HEK293 (cell line): ENCODE measurements around the gene GDA.
A peak's percentile ranks its signal among the peaks of the same experiment; 100 is the strongest.

Source experiments
- CTCF ChIA-PET: fragments of 350-600 bp; formaldehyde crosslinking; extraction: SDS; loops from one replicate; lab custom pipeline; 2021; ENCODE audit warnings: antibody characterized with exemption; lab: Yijun Ruan, JAX
- POLR2A ChIA-PET: fragments of 300-600 bp; formaldehyde crosslinking; extraction: SDS; loops from one replicate; lab custom pipeline; 2020; ENCODE audit warnings: antibody characterized with exemption, inconsistent platforms; lab: Yijun Ruan, JAX
- H3K27ac ChIP-seq: fragments of 200-500 bp; sonication (Bioruptor generic); 2 replicates; pipeline ENCODE4 v1.5.1; 2014; ENCODE audit warnings: low read depth, low read length, control low read depth, inconsistent platforms; ENCODE audit errors: extremely low read depth
- H3K36me3 ChIP-seq, 2 experiments: fragments of 200-500 bp in 1 of 2; sonication (Bioruptor generic) in 1 of 2; 1 replicate in 1 of 2; 2 replicates in 1 of 2; pipeline ENCODE4 v1.5.1; 2014 to 2017; ENCODE audit warnings: inconsistent platforms in 2 of 2, low read length in 2 of 2; ENCODE audit not compliant: control insufficient read depth in 2 of 2, insufficient read depth in 1 of 2
- H3K4me1 ChIP-seq: fragments of 200-500 bp; sonication (Bioruptor generic); 2 replicates; pipeline ENCODE4 v1.5.1; 2014; ENCODE audit warnings: mild to moderate bottlenecking, low read length, inconsistent platforms; ENCODE audit not compliant: control insufficient read depth, insufficient read depth
- H3K4me3 ChIP-seq: 2 replicates; pipeline ENCODE4 v1.5.1; 2011; ENCODE audit warnings: low read depth, mild to moderate bottlenecking, control low read depth, low read length, moderate library complexity
- H3K9me3 ChIP-seq: fragments of 200-500 bp; sonication (Bioruptor generic); 2 replicates; pipeline ENCODE4 v1.5.1; 2014; ENCODE audit warnings: low read depth, low read length, inconsistent platforms; ENCODE audit not compliant: control insufficient read depth, insufficient read depth
- FEZF1 ChIP-seq: fragments of 450-650 bp; formaldehyde crosslinking; IDR thresholded peaks from 2 replicates; pipeline ENCODE4 v1.5.1; 2016; ENCODE audit warnings: missing biosample characterization, missing genetic modification characterization
- MEIS1 ChIP-seq: sonication (generic); formaldehyde crosslinking; IDR thresholded peaks from 2 replicates; pipeline ENCODE4 v1.8.1; 2022; ENCODE audit warnings: missing genetic modification reagents, mild to moderate bottlenecking, borderline replicate concordance
- SCRT1 ChIP-seq: fragments of 450-650 bp; formaldehyde crosslinking; IDR thresholded peaks from 2 replicates; pipeline ENCODE4 v1.5.1; 2016; ENCODE audit warnings: missing biosample characterization, missing genetic modification characterization, borderline replicate concordance
- SETDB1 ChIP-seq: IDR thresholded peaks from one replicate; pipeline ENCODE4 v1.6.1; 2017; ENCODE audit warnings: mild to moderate bottlenecking, low read length, moderate library complexity, mixed read lengths; ENCODE audit not compliant: insufficient read length
- ZNF146 ChIP-seq: fragments of 450-650 bp; formaldehyde crosslinking; IDR thresholded peaks from 2 replicates; pipeline ENCODE4 v1.5.1; 2016; ENCODE audit warnings: missing biosample characterization, missing genetic modification characterization
- ZNF16 ChIP-seq: fragments of 450-650 bp; formaldehyde crosslinking; IDR thresholded peaks from 2 replicates; pipeline ENCODE4 v1.5.1; 2016; ENCODE audit warnings: low read depth, missing biosample characterization, missing genetic modification characterization
- ZNF18 ChIP-seq: fragments of 450-650 bp; formaldehyde crosslinking; IDR thresholded peaks from 2 replicates; pipeline ENCODE4 v1.5.1; 2016; ENCODE audit warnings: missing biosample characterization, missing genetic modification characterization
- ZNF280C ChIP-seq: fragments of 450-650 bp; formaldehyde crosslinking; IDR thresholded peaks from 2 replicates; pipeline ENCODE4 v1.5.1; 2016; ENCODE audit warnings: missing biosample characterization, missing genetic modification characterization
- ZNF311 ChIP-seq: fragments of 450-650 bp; formaldehyde crosslinking; IDR thresholded peaks from 2 replicates; pipeline ENCODE4 v1.5.1; 2017; ENCODE audit warnings: missing biosample characterization, missing genetic modification characterization, borderline replicate concordance
- ZNF404 ChIP-seq: fragments of 450-650 bp; formaldehyde crosslinking; IDR thresholded peaks from 2 replicates; pipeline ENCODE4 v1.5.1; 2017; ENCODE audit warnings: missing biosample characterization, missing genetic modification characterization
- ZNF521 ChIP-seq: fragments of 450-650 bp; formaldehyde crosslinking; IDR thresholded peaks from 2 replicates; pipeline ENCODE4 v1.5.1; 2017; ENCODE audit warnings: missing biosample characterization, mild to moderate bottlenecking, missing genetic modification characterization
- ZNF548 ChIP-seq: fragments of 450-650 bp; formaldehyde crosslinking; IDR thresholded peaks from 2 replicates; pipeline ENCODE4 v1.5.1; 2016; ENCODE audit warnings: missing biosample characterization, missing genetic modification characterization
- ZNF585B ChIP-seq: fragments of 450-650 bp; formaldehyde crosslinking; IDR thresholded peaks from 2 replicates; pipeline ENCODE4 v1.5.1; 2016; ENCODE audit warnings: missing biosample characterization, missing genetic modification characterization
- ZNF626 ChIP-seq: fragments of 450-650 bp; sonication (Bioruptor Pico); formaldehyde crosslinking; IDR thresholded peaks from 2 replicates; pipeline ENCODE4 v1.5.1; 2018; ENCODE audit warnings: missing biosample characterization, missing genetic modification characterization, inconsistent platforms
- ZNF654 ChIP-seq: fragments of 450-650 bp; formaldehyde crosslinking; IDR thresholded peaks from 2 replicates; pipeline ENCODE4 v1.5.1; 2016; ENCODE audit warnings: low read depth, missing biosample characterization, missing genetic modification characterization
- ZNF707 ChIP-seq: fragments of 450-650 bp; formaldehyde crosslinking; IDR thresholded peaks from 2 replicates; pipeline ENCODE4 v1.5.1; 2016; ENCODE audit warnings: missing biosample characterization, missing genetic modification characterization
- ZNF768 ChIP-seq: fragments of 450-650 bp; formaldehyde crosslinking; IDR thresholded peaks from 2 replicates; pipeline ENCODE4 v1.5.1; 2018; ENCODE audit warnings: missing biosample characterization, mild to moderate bottlenecking, missing genetic modification characterization
- ZSCAN30 ChIP-seq: fragments of 450-650 bp; IDR thresholded peaks from 2 replicates; pipeline ENCODE4 v1.5.1; 2018; ENCODE audit warnings: missing biosample characterization, mild to moderate bottlenecking, missing genetic modification characterization, moderate library complexity
- TF ChIP-seq, protein P1 (sequence below): fragments of 450-650 bp; formaldehyde crosslinking; IDR thresholded peaks from 2 replicates; pipeline ENCODE4 v1.5.1; 2016; ENCODE audit warnings: missing biosample characterization, missing genetic modification characterization

GDA gene

DNA sequence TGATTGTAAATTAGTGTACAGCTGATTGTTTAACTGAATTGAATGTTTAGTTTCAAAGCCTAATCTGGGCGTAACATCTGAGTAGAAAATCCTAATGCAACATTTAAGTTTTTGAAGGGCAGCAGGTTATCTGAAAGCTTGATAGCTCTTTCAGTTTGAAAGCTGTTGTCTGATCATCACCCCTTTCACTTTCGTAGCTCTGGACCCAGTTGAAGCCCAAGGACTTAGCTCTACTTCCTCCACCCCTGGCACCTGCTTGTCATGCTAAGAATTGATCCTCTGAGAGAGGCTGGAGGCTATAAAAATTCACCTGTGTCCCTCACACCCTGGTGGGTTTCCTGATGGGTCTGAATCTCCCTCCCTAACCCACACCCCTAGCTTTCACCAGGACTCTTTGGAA, 129.7 kb downstream of the GDA start:
- TF ChIP-seq ZNF280C (tag by site-specific recombination): no peak
- TF ChIP-seq ZNF707: no peak
- no peak for TF ChIP-seq ZNF16 (tag by site-specific recombination)
- Histone ChIP-seq H3K9me3 (no peaks in the 10 kb centered on the region), H3K4me1 (no peaks in the 10 kb centered on the region), H3K27ac (no peak overlapping the region), H3K36me3 (no peaks in the 10 kb centered on the region), H3K4me3 (no peak overlapping the region)
- ChIA-PET CTCF (interaction anchor here (0.6 to 13.6 kb wide), 15 partner anchors 9 to 743 kb away, joined by 3 to 210 read pairs (median 4); no protein-coding TSS in a partner anchor), POLR2A (no interaction called here)

- no peak for TF ChIP-seq MEIS1
- no peak for TF ChIP-seq ZNF521 (tag by site-specific recombination)
- TF ChIP-seq SETDB1: no peak
- no peak for TF ChIP-seq ZNF404 (tag by site-specific recombination)
- no peak for TF ChIP-seq ZNF146
- TF ChIP-seq ZSCAN30 (tag by site-specific recombination): no peak
- no peak for TF ChIP-seq ZNF548
- TF ChIP-seq FEZF1: no peak
- TF ChIP-seq ZNF585B (tag by site-specific recombination): no peak
- TF ChIP-seq ZNF18 (tag by site-specific recombination): no peak
- no peak for TF ChIP-seq ZNF626 (tag by site-specific recombination)
- TF ChIP-seq ZNF311 (tag by site-specific recombination): no peak
- TF ChIP-seq, protein P1, sequence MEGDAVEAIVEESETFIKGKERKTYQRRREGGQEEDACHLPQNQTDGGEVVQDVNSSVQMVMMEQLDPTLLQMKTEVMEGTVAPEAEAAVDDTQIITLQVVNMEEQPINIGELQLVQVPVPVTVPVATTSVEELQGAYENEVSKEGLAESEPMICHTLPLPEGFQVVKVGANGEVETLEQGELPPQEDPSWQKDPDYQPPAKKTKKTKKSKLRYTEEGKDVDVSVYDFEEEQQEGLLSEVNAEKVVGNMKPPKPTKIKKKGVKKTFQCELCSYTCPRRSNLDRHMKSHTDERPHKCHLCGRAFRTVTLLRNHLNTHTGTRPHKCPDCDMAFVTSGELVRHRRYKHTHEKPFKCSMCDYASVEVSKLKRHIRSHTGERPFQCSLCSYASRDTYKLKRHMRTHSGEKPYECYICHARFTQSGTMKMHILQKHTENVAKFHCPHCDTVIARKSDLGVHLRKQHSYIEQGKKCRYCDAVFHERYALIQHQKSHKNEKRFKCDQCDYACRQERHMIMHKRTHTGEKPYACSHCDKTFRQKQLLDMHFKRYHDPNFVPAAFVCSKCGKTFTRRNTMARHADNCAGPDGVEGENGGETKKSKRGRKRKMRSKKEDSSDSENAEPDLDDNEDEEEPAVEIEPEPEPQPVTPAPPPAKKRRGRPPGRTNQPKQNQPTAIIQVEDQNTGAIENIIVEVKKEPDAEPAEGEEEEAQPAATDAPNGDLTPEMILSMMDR: peak; percentile 59; the same call in 1 of the 2 replicates
- no peak for TF ChIP-seq ZNF768 (tag by site-specific recombination)
- no peak for TF ChIP-seq SCRT1 (tag by site-specific recombination)
- peak; percentile 73 for TF ChIP-seq ZNF654 (tag by site-specific recombination)
- Histone ChIP-seq H3K36me3 (no peaks in the 10 kb centered on the region), H3K4me3 (no peak overlapping the region), H3K9me3 (no peaks in the 10 kb centered on the region), H3K4me1 (no peaks in the 10 kb centered on the region), H3K27ac (no peak overlapping the region)
- ChIA-PET CTCF (interaction anchor here (0.5 to 13.6 kb wide), 48 partner anchors 9 to 994 kb away, joined by 3 to 210 read pairs (median 4); no protein-coding TSS in a partner anchor), POLR2A (interaction anchor here (1.2 to 1.7 kb wide), 2 partner anchors 70 to 84 kb away, joined by 3 to 13 read pairs; partner anchors contain the start of gene ZFAND5)
Measured at GRCh38 chr9:72280913-72281500, 131.8 kb downstream of the GDA start.
